HG03139 (cell line): ENCODE measurements around the gene NUP153.
A peak's percentile ranks its signal among the peaks of the same experiment; 100 is the strongest.

ENCODE experiments used
- ATAC-seq: cut with Tn5 transposase; IDR thresholded peaks from one replicate; pipeline ENCODE4 v1.9.1; 2021; ENCODE audit not compliant: unreplicated experiment

The NUP153 gene

DNA sequence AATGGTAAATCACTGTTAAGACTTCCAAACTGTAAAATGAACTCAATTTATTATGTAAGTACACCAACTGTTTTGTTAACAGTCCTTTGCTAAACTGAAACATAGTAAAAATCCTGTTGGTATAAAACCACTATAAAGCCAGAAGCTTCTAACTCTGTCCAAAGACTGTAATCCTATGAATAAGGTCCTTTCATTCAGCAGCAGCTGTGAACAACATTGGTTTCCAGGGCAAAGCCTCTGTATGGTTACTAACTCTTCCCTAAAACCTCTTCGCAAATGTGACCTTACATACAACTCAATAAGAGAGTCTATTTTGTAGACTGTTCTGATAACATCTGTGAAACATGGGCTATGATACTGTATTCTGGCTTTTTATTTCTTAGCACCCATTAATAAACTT is 40.1 kb downstream of the NUP153 start:
- no peak for ATAC-seq

DNA sequence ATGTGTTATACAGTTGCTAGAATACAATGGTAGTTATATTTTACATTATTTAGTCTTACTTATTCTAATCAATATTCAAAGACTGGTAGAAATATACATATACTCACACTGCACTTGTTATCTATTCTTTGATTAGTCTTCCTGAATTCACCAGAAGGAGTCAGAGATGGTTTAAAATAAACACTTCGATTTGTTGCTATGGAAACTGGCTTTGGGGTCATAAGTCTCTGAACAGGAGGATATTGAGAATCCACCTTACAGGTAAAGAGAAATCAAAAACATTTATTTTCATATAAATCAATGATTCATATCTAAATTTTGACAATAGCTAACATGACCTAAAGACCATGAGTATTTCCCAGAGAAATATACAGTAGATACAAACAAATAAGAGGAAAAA is 41.6 kb downstream of the NUP153 start:
- ATAC-seq: no peak

DNA sequence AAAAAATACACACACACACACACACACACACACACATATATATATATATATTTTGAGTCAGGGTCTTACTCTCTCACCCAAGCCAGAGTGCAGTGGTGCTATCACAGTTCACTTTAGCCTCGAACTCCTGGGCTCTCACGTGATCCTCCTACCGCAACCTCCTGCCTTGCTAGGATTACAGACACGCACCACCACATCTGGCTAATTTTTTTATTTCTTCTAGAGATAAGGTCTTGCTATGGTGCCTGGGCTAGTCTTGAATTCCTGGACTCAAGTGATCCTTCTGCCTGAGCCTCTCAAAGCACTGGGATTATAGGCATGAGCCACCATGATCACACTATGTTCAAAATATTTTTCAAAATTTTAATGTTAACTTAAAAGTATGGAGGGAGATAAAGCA is 43.5 kb downstream of the NUP153 start:
- ATAC-seq: no peak

DNA sequence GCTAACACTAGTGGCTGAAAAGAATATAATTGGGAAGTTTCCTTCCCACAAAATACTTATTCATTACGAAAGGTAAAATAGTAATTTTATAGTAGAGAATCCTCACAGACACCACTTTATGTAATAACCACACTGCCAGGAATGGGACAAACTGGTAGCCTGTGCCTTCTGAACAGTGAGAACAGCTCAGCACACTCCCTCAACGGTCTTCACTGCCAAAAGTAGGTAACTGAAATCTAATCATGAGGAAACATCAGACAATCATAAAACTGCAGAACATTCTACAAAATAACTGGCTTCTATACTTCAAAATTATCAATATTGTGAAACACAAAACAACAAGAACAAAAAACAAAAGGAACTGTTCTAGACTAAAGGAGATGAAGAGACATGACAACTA is 44.1 kb downstream of the NUP153 start:
- ATAC-seq: no peak

DNA sequence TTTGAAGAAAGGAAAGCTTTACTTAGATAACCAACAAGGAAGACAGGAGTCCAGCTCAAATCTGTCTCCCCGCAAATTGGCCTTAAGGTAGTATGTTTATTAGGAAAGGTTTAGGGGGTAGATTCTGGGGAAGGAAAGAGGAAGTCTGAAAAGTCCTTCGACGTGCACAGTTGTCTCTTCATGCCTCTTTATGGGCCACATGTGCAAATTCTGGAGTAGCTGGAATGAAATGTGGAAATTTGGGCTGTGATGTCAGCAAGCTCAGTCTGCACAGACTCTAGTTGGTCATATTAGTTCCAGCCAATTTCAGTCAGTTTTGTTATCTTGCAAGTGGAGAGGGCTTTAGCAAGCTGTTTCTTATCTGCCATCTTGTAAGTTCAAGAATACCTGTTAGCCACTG is 50.1 kb downstream of the NUP153 start:
- no peak for ATAC-seq

DNA sequence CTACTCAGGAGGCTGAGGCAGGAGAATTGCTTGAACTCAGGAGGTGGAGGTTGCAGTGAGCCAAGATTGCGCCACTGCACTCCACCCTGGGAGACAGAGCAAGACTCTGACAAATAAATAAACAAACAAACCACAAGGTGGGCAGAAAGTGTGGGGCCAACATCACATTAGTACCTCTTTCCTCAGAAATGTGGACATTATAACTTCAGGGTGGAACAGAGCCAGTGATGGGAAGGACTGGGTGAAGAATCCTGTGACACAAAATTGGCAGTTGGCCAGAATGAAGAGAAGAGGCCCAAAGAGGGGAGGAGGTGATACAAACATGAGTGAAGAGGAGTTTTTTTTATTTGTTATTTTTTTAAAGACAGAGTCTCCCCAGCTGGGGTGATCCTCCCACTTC is 50.6 kb downstream of the NUP153 start:
- ATAC-seq: no peak

DNA sequence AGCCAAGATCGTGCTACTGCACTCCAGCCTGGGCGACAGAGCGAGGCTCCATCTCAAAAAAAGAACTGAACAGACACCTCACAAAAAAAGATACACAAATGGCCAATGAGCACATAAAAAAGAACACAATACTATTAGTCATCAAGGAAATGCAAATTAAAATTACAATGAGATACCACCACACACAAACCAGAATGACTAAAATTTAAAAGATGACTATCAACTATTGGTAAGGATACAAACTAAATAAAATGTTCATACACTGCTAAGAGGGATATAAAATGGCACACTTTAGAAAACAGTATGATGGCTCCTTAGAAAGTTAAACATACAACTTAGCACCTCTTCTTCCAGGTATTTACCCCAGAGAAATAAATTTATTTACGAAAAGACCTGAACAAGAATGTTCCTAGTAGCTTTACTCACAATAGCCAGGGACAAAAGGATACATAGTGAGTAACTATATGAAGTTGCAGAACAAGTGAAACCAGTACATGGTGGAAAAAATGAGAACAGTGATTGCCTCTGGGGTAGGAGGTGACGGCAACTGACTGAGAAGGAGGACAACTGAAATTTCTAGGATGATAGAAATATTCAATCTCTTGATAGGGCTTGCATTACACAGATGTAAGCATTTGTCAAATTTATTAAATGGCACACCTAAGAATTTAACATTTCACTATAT is 53.4 kb downstream of the NUP153 start:
- no peak for ATAC-seq

DNA sequence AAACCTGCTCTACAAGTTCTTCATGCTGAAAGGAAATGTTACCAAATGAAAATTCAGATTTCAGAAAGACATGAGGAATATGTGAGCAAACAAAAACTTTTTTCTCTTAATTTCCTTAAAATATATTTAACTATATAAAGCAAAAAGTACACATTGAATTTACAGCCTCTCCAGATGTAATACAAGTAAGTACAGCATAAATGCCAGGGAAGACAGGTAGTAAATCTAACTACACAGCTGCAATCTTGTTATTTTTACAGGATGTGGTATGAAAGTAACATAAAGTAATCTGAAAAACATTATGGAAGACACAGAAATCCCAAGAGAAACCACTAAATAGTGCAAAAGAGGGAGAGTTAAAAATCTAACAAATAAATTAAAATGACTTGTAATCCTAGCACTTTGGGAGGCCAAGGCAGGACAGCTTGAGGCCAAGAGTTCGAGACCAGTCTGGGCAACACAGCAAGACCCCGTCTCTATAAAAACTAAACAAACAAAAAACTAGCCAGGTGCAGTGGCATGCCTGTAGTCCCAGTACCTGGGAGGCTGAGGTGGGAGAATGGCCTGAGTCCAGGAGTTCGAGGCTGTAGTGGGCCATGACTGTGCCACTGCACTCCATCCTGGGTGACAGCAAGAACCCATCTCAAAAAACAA is 55.9 kb downstream of the NUP153 start:
- ATAC-seq: no peak

DNA sequence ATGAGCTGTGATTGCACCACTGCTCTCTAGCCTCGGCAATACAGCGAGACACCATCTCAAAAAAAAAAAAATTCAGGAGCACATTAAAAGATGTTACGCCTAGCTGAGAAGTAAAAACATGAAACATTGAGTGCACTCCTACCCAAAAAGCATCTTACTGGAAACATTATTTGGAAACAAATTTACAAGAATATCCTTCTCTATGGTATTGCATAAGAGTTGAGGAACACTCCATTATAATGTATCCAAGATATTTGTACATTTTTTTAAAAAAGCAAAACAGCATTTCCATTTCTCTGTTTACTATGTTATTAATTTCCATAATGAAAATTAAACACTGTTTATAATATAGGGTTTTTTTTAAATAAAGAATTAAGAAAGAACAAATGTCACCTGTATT is 58.0 kb downstream of the NUP153 start:
- no peak for ATAC-seq

DNA sequence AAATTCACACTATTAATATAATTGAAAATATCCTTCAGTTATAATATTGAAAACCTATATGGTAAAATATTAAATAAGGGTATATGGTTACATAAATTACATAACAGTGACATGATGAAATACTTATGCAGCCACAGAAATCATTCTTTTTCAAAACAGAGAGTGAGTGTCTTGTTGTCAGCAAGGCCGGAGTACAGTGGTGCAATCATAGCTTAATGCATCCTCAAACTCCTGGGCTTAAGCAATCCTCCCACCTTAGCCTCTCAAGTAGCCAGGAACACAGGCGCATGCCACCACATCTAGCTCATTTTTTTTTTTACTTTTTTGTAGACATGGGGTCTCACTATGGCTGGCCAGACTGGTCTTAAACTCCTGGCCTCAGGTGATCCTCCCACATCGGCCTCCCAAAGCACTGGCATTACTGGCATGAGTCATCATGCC is 66.2 kb downstream of the NUP153 start:
- ATAC-seq: no peak

DNA sequence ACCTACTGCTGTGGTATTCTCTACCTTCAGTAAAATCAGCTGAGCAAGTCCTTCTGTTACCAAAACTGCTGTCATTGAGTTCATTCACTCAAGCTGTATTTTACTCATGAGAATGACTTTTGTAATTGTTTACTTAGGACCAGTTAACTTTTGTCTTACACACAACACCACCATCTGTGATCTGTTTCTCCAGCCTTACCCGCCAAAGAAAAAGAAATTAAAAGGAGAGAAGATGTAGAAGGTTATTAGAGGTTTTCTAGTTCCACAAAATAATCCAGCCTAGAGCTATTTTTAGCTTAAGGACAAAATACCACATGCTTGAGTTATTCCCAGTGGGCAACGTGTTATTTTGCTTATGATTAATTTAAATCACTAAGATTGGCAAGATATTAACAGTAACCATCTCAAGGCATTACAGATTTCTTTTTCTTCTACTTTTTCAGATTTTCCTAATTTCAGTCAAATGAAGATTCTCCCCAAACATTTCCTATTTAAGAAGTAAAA is 68.5 kb downstream of the NUP153 start:
- no peak for ATAC-seq

DNA sequence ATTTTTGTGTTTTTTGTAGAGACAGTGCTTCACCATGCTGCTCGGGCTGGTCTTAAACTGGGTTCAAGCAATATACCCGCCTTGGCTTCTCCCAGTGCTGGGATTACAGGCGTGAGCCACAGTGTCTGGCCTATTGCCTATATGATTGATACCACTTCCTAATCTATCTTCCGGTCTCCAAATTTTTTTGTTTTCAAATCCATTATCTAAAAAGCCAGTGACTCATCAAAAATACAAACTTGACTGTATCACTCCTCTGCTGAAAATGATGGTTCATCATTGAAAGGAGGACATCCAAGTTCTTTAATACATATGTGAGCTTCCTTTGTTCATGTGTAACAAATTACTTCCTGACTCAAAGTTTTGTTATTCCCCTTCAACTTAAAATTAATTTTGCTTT is 71.2 kb downstream of the NUP153 start:
- ATAC-seq: no peak

DNA sequence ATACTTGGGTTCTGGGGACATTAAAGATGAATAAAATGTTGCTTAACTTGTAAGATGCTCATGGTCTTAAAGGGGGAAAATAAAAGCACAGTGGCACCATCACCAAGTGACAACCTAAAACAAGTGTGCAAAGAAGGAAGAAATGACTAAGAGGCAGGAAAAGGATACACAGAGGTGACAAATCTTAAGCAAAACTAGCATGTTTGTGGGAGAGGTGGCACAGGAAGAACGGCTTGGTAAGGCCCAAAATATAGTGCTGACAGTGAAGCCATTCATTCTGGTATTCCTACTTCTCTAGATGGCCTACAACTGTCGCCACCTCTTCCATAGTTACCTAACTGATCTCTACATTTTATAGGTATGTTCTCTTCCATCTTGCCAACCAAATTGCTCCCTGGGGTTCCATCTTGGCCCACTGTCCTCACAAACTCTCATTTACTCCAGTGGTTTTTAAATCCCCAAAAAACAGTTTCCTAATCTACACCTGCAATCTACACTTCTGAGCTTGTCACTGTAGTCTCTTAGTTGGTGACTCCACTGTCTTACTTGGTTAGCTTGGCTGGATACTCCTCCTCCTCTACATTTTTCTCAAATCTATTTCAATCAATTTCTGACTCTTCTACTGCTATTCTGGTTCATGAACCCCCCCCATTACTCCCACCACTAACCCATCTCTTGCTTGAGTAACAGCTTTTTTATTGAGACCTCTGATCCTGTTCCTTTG is 73.1 kb downstream of the NUP153 start:
- no peak for ATAC-seq

DNA sequence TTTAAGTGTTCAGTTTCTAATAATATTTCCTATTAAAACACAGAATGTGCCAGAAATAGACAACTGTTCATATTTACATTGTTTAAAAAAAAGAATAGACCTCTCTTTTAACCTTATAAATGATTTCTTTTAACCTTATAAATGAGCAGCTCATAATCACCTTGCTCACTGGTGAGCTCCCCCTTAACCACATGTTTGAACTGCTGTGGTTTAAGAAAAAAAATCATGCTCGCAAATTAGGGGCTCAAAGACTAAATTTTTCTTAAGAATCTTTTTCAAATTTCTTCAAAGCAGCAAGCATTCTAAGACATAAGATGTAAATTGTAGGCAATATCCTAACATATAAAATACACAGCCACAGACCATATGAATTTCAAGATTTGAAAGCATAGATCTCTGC is 73.8 kb downstream of the NUP153 start:
- ATAC-seq: no peak

DNA sequence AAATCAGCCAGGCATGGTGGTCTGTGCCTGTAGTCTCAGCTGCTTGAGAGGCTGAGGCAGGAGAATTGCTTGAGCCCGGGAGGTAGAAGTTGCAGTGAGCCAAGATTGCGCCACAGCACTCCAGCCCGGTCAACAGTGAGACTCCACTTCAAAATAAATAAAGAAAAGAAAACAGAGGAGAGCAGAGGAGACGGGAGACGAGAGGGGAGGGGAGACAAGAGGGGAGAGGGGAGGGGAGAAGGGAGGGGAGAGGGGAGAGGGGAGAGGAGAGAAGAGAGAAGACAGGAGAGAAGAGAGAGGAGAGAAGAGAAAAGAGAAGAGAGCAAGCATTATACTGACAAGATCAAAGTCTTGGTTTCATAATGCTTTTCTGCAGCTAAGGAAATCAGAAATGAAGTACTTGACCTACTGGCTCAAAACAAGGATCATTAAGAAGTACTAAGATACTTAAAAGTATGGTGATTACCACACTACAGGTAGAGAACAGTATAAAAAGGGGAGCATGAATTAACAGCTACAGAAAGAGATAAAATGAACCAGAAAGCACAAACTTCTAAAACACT is 76.1 kb downstream of the NUP153 start:
- no peak for ATAC-seq

DNA sequence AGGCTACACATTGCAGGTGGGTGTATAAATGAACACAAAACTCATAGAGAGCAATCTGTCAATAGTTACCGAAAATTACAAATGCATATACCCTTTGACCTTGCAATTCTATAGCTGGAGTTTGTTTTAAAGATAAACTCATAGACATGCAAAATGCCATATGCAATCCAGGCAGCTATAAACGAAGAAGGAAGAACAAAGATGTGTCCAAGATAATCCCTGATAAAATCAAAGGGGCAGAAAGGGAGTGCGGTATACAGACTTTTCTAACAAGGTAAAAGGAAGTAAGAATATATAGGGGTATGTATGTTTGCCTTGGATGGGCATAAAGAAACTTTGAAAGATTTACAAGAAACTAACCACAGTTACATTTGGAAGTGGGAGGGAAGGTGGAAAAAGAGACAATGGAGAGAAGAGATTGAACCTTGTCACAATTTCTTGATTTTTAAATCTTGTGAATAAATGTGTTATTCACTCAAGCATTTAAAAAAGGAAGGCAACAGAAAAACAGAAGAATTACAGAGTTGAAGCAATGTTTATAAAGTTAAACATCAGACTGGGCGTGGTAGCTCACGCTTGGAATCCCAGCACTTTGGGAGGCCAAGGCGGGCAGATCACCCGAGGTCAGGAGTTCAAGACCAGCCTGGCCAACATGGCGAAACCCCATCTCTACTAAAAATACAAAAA is 76.8 kb downstream of the NUP153 start:
- no peak for ATAC-seq

DNA sequence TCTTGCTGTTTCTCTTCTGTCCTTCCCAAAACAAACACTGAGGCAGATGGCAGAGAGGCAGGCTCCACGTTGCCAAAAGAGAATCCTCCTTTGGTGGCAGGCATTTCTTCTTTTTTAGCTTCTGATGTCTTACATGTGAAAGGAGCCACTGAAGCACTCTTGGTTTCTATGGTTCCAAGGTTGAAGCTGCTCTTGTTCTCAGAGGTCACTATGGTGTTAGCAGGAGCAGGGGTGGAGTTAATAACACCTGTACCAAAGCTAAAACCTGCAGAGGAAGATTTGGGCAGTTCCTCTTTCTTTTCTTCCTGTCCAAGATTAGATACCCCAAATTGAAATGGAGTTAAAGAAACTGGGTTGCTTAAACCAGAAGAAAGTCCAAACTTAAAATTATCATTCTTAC is 77.9 kb downstream of the NUP153 start:
- ATAC-seq: peak; percentile 63

DNA sequence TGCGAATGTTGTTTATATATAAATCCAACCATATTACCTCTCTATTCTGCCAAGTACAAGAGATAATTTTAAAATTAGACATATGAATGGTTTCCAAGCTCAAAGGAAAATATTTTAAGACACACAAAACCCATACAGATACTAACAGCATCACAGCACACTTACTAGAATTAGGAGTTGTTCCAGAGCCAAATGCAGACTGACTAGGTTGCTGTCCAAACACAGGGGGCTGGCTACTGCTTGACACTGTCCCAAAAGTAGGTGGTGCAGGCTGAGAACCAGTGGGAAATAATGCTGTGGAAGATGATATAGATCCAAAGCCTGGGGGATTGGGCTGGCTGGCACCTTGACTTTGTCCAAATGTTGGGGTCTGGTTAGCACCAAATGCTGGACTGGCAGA is 82.3 kb downstream of the NUP153 start:
- ATAC-seq: no peak

DNA sequence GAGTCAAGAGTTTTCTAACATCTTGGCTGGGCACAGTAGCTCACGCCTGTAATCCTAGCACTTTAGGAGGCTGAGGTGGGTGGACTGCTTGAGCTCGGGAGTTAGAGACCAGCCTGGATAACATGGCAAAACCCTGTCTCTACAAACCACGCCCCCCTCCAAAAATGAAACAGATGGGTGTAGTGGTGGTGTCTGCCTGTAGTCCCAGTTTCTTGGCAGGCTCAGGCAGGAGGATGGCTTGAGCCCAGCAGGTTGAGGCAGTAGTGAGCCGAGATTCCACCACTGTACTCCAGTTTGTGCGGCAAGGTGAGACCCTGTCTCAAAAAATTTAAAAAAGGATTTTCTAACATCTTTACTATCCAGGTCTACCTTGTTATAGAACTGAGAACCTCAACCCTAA is 84.6 kb downstream of the NUP153 start:
- no peak for ATAC-seq

DNA sequence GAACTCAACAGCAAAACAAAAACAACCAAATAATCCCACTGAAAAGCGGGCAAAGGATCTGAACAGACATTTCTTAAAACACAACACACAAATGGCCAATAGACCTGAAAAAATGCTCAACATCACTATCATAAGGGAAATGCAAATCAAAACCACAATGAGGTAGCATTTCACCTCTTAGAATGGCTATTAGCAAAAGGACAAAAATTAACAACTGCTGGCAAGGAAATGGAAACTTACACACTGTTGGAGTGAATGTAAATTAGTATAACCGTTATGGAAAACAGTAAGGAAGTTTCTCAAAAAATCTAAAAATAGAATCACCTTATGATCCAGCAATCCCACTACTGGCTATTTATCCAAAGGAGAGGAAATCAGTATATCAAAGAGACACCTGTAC is 85.7 kb downstream of the NUP153 start:
- peak; percentile 71 for ATAC-seq

DNA sequence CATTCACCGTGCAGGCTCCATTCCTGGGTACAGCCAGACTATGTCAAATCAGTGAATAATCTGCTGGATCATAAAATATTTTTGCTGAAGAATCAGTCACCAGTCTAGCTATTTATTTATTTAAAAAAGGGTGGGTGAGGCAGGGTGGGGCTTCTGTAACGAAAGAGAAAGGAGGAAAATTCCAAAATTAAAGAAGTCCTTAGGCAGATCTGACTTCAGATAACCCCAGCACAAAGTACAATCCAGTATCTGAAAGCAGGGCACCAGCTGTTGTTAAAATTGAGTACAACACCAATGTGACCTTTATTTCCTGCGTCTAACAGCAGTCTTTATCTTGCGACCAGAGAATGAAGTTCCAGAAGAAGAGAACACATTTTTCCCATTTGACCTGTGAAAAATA is 90.9 kb downstream of the NUP153 start:
- ATAC-seq: no peak
